HG02852 (cell line): Measurements from ENCODE around the gene ERVV-1.
"Not testable (repeated sequence)": the region's sequence is repeated elsewhere in the genome, so short reads cannot be mapped to it uniquely, and the experiment has no call there.

Source experiments
- ATAC-seq: cut with Tn5 transposase; IDR thresholded peaks from one replicate; pipeline ENCODE4 v1.9.1; 2021; ENCODE audit warnings: mild to moderate bottlenecking, moderate library complexity; ENCODE audit not compliant: unreplicated experiment

The ERVV-1 gene

DNA sequence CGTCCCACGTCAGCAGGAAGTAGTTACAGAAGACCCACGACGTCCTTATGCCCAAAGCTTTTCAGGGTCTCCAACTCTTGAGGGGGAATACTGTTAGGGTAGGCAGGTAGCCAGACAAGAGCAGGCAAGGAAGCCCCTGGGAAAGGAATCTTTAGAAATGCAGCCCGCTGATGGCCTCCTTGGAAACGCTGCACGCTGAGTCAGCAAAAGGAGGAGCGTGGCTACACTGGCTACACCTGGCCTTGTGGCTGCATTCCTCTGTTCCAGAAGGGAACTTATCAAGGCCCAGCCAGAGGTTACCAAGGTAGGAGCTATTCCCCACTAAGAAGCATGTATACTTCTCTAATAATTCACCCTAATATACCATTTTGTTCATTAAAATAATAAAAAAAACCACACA lies 2.0 kb downstream of the ERVV-1 start:
- ATAC-seq = no peak

DNA sequence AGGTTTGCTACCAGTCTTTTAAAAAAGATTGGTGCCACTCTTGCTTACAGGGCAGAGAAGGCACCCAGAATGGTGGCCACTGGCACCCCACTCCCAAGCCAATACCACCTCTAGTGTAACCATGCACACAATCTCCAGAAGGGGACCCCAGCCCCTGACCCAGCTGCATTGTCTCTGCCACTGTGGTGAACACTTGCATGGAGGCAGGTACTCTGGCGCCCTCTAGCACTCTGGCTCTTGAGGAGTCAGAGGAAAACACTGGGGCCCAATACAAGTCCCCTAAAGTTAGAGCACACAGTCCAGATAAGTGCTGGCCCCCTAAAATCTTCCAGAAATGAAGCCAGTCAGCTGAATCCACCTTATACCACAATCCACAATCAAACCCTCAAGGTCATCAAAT lies 6.0 kb downstream of the ERVV-1 start:
- no peak for ATAC-seq

DNA sequence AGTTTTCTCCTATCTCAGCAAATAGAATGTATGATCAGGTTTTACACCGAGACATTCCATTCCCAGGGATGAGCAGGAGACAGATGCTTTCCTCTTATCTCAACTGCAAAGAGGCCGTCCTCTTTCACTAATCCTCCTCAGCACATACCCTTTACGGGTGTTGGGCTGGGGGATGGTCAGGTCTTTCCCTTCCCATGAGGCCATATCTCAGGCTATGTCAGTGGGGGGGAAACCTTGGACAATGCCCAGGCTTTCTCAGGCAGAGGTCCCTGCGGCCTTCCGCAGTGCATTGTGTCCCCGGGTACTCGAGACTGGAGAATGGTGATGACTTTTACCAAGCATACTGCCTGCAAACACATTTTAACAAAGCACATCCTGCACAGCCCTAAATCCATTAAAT lies 14.6 kb downstream of the ERVV-1 start:
- not testable (repeated sequence) for ATAC-seq

DNA sequence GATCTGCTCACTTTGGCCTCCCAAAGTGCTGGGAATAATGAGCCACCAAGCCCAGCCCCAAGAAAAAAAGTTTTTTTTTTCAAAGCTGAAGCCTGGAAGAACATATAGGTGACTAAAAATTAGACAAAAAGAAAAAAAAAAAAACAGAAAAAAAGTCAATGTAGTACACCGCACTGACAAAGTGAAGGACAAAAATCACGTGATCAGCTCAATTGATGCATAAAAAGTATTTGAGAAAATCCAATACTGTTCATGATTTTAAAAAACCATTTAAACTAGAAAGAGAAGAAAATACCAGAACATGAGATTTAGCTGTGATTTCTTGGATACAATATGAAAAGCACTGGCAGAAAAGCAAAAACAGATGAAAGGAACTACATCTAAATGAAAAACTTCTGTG lies 20.3 kb downstream of the ERVV-1 start:
- no peak for ATAC-seq

DNA sequence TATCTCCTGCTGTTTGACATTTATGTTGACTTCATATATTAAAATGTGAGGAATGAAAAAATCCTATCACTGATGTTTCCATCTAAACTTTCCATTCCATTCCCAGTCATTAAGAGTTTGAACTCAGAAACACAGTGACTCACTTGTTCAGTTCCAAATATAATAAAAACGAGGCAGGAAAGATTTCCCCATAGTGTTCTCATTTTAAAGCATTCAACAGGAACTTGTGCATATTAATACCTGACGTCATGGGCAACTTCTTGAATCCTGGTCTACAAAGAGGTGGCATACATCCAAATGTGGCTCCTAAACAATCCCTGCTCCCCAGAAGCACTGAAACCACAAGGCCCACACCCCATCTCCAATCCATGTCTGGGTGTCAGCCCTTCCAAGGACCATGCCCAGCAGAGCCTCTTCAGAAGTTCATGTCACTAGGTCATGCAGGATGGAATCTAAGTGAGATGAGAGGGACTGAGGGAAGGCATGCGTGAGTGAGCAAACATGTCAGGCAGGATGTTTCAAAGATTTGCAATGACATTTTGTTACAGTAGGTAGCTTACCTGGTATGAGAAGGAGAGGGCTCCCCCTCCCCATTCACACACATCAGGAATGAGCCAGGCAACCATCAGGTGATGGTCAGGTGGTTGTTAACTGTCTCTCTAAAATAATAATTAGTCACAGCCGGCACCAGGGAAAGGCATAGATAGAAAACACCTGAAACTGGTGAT lies 21.4 kb downstream of the ERVV-1 start:
- ATAC-seq = no peak

DNA sequence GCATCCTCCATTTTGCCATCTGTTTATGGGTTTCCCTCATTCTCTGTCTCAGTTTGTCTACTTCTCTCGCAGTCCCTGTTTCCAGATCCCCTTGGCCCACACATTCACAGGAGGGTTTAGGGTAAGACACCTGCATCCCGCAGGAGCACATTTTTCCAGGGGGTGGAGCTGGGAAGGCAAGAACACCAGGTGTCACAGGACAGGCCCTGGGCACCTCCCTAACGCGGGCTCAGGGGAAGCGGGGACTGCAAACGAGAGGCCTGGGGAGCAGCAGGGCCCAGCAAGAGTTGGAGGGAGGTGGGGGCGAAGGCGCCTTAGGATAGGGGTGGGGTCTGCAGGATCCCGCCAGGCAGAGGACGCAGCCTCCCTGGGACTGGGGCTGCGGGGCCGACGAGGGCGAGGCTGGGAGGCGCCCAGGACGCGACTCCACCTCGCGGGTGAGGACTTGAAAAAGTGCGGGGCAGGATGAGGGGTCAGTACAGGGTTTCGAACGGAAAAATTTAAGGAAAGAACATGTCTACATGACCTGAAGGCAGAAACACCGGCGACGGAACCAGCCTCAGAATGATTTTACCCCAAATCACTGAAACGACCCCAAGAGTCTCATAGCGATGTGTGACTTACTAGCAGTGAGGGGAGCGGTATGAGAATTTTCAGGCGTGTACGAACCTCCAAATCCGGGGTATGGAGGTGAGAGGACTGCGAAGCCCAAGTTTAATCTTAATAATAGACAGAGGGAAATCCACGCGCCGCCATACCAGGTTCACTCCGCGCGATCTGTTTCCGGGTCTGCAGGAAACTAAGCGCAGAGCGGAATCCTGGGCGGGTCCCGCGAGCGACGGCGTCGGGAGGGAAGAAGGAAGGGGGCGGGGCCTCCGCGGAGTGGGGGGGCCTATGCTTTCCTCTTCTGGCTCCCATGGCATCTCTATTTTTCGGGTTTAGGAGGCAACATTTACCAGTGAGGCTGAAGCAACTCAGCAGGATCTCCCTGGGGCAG lies 23.7 kb downstream of the ERVV-1 start:
- no peak for ATAC-seq

DNA sequence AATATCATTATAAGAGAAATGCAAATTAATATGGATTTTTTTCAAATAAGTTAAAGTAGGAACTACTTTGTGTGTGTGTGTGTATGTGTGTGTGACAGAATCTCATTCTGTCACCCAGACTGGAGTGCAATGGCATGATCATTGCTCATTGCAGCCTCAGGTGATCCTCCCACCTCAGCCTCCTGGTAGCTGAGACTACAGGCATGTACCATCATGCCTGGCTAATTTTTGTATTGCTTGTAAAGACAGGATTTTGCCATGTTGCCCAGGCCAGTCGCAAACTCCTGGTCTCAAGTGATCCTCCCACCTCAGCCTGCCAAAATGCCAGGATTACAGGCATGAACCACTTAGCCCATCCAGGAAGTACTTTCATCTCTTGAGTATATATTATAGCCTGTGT lies 27.6 kb downstream of the ERVV-1 start:
- ATAC-seq = no peak

DNA sequence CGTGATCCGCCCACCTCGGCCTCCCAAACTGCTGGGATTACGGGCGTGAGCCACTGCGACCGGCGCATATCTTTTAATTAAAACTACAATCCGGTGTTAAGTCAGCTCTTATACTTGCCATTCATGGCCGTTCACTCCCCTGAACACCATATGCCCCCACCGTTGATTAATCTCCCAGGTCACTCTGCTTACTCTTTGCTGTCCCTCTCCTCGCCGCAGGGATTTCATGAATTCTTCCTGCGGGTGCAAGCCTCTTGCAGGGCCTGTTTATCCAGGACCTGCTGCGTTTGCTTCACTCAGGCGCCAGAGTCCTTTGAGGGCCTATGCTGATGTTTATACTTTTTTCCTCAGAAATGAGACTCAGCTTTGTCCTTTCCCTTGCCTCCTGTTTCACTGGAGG lies 31.8 kb downstream of the ERVV-1 start:
- ATAC-seq = no peak

DNA sequence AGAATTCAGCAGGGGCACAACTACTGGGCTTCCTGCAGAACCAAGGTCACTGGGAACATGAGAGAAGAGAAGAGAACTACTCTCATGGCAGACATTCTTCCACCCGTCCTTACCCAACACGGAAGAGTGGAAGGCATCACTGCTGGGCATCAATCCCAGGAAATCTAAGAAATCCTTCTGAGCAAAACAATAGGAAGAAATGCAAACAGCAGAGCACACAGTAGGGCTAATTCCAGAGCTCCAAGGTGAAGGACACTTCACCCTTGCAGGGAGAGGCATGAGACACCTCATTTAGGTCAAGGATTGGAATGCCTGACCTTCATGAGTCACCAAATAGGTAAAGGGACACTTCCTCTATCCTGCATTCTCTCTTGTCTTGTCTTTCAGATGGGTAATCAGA lies 33.7 kb downstream of the ERVV-1 start:
- ATAC-seq = no peak

DNA sequence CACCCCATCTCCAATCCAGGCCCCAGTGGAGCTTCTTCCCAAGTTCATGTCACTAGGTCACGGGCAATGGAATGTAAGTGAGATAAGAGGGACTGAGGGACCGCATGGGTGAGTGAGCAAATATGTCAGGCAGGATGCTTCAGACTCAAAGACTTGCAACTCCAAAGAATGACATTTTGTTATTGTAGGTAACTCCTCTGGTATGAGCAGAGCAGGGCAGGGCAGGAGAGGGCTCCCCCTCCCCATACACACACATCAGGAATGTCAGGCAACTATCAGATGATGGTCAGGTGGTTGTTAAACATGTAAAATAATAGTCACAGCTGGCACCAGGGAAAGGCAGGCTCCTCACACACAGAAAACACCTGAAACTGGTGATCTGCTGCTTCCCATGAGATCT lies 41.4 kb downstream of the ERVV-1 start:
- ATAC-seq = no peak

DNA sequence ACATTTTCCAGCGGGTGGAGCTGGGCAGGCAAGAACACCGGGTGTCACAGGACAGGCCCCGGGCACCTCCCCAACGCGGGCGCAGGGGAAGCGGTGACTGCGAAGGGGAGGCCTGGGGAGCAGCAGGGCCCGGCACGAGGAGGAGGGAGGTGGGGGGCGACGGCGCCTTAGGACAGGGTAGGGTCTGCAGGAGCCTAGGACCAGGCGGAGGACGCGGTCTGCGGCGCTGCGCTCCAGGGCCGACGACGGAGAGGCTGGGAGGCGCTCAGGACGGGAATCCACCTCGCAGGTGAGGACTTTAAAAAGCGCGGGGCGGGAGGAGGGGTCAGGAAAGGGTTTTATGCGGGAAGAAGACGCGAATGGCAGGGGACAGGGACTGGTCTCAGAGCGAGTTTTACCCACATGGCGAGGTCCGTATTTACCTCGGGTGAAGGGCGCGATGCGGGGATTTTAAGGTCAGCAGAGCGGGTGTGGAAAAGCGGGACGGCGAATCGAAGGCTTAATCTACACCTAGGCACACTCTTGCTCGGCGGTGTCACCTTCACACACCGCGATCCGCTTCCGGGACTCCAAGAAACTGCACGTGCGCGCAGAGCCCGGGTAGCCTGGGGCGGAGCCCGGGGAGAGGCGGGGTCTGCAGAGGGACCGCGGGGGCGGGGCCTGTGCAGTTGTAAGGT lies 44.3 kb downstream of the ERVV-1 start:
- no peak for ATAC-seq
